Type B pancreatic cell (in vitro differentiated cells): ENCODE data around the gene COMMD3. TPM values are rescaled to one million over a fixed set of nuclear protein-coding genes. Genes with fewer than 3 reads are reported as not detected.

ENCODE experiments used
- DNase-seq: peaks from one replicate; pipeline ENCODE4 v3.0.0; 2021; ENCODE audit warnings: mixed read lengths; ENCODE audit not compliant: unreplicated experiment; ENCODE audit errors: extremely low spot score
- H3K27ac Mint-ChIP-seq: 2 replicates; pipeline ENCODE4 v1.8.0; 2021; ENCODE audit warnings: mild to moderate bottlenecking, mixed read lengths
- H3K27me3 Mint-ChIP-seq: 2 replicates; pipeline ENCODE4 v1.8.0; 2021; ENCODE audit warnings: mixed read lengths
- H3K36me3 Mint-ChIP-seq: 2 replicates; pipeline ENCODE4 v1.8.0; 2021; ENCODE audit warnings: mixed read lengths
- H3K4me1 Mint-ChIP-seq: one replicate; pipeline ENCODE4 v1.8.0; 2021; ENCODE audit warnings: mixed read lengths; ENCODE audit not compliant: unreplicated experiment
- H3K4me3 Mint-ChIP-seq: 2 replicates; pipeline ENCODE4 v1.8.0; 2021; ENCODE audit warnings: mild to moderate bottlenecking, mixed read lengths
- H3K9me3 Mint-ChIP-seq: 2 replicates; pipeline ENCODE4 v1.8.0; 2021; ENCODE audit warnings: mixed read lengths
- CTCF ChIP-seq: fragments of 200-600 bp; sonication (generic); conservative IDR thresholded peaks from 2 replicates; pipeline ENCODE4 v1.5.0; 2021; ENCODE audit warnings: antibody characterized with exemption, mild to moderate bottlenecking
- total RNA-seq: library from RNA; stranded (reverse); gene quantifications from 2 replicates; pipeline ENCODE4 v1.2.1, GENCODE V29; 2021; ENCODE audit warnings: low replicate concordance

The COMMD3 gene
- total RNA-seq, 1 donor from 2014 or later: 42.5 TPM

- no peak overlapping the region for H3K27ac Mint-ChIP-seq
- DNase-seq: no peak
- H3K9me3 Mint-ChIP-seq: no peaks in the 10 kb centered on the region
- no peak for TF ChIP-seq CTCF
- no peak overlapping the region for H3K4me3 Mint-ChIP-seq
- H3K27me3 Mint-ChIP-seq: no peaks in the 10 kb centered on the region
- H3K4me1 Mint-ChIP-seq: no peaks in the 10 kb centered on the region
- no peaks in the 10 kb centered on the region for H3K36me3 Mint-ChIP-seq
Measured at GRCh38 chr10:22363305-22363704, 47.1 kb downstream of the COMMD3 start.

- Mint-ChIP-seq H3K9me3 (no peaks in the 10 kb centered on the region), H3K36me3 (no peaks in the 10 kb centered on the region), H3K4me1 (no peaks in the 10 kb centered on the region), H3K27me3 (no peaks in the 10 kb centered on the region), H3K27ac (no peak overlapping the region), H3K4me3 (no peak overlapping the region)
- DNase-seq: no peak
- TF ChIP-seq CTCF: no peak
Measured at GRCh38 chr10:22364407-22365140, 48.4 kb downstream of the COMMD3 start.

- DNase-seq: no peak
- H3K27me3 Mint-ChIP-seq: no peaks in the 10 kb centered on the region
- H3K27ac Mint-ChIP-seq: no peak overlapping the region
- no peak for TF ChIP-seq CTCF
- no peaks in the 10 kb centered on the region for H3K9me3 Mint-ChIP-seq
- H3K36me3 Mint-ChIP-seq: no peaks in the 10 kb centered on the region
- no peak overlapping the region for H3K4me3 Mint-ChIP-seq
- H3K4me1 Mint-ChIP-seq: no peaks in the 10 kb centered on the region
Measured at GRCh38 chr10:22365233-22365632, 49.0 kb downstream of the COMMD3 start.

GRCh38 chr10:22365644-22366434 lies 49.7 kb downstream of the COMMD3 start:
- H3K27ac Mint-ChIP-seq: no peak overlapping the region
- no peaks in the 10 kb centered on the region for H3K36me3 Mint-ChIP-seq
- H3K4me3 Mint-ChIP-seq: no peak overlapping the region
- no peak for DNase-seq
- no peak for TF ChIP-seq CTCF
- no peaks in the 10 kb centered on the region for H3K4me1 Mint-ChIP-seq
- no peaks in the 10 kb centered on the region for H3K27me3 Mint-ChIP-seq
- no peaks in the 10 kb centered on the region for H3K9me3 Mint-ChIP-seq

DNA sequence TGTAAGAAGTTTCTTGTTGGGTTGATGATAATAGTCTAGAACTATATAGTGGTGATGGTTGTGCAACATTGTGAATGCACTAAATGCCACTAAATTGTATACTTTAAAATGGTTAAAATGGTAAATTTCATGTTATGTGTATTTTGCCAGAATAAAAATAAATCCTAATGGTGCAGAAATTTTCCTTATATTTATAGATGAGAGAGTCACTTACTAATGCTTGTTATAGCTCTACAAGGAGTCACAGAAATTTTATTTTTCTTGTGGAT lies 50.2 kb downstream of the COMMD3 start:
- no peaks in the 10 kb centered on the region for H3K27me3 Mint-ChIP-seq
- no peak for DNase-seq
- H3K4me1 Mint-ChIP-seq: no peaks in the 10 kb centered on the region
- no peak overlapping the region for H3K27ac Mint-ChIP-seq
- no peaks in the 10 kb centered on the region for H3K36me3 Mint-ChIP-seq
- H3K4me3 Mint-ChIP-seq: no peak overlapping the region
- no peak for TF ChIP-seq CTCF
- H3K9me3 Mint-ChIP-seq: no peaks in the 10 kb centered on the region
